ENCODE data around the gene CAMKK1. TPM values are rescaled to one million over a fixed set of nuclear protein-coding genes. Genes with fewer than 3 reads are reported as not detected.

CAMKK1 gene
- total RNA-seq, 1 donor from 2014 or later: 5.2 TPM

GRCh38 chr17:3827124-3827773 lies 65.6 kb downstream of the CAMKK1 start:
- intact Hi-C loops (cut with DNase I): no loop called here
- no peak for DNase-seq (ENCODE audit: low spot score)

DNA sequence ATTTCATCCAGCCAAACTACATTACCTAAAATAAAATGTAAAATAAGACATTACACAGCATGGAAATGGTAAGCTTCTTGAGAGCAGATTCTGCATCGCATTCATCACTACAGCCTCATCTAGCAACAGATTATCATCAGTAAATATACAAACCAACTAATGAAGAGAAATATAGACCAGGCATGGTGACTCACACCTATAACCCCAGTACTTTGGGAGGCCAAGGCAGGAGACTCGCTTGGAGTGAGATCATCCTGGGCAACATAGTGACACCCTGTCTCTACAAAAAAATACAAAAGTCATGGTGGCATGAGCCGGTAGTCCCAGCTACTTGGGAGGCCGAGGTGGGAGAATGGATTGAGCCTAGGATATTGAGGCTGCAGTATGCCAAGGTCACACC lies 66.7 kb downstream of the CAMKK1 start:
- DNase-seq (ENCODE audit: low spot score): no peak
- intact Hi-C loops (cut with DNase I): no loop called here

- no peak for DNase-seq (ENCODE audit: low spot score)
- intact Hi-C loops (cut with DNase I): no loop called here
These were observed 71.8 kb downstream of the CAMKK1 start for GRCh38 chr17:3821101-3821500.

DNA sequence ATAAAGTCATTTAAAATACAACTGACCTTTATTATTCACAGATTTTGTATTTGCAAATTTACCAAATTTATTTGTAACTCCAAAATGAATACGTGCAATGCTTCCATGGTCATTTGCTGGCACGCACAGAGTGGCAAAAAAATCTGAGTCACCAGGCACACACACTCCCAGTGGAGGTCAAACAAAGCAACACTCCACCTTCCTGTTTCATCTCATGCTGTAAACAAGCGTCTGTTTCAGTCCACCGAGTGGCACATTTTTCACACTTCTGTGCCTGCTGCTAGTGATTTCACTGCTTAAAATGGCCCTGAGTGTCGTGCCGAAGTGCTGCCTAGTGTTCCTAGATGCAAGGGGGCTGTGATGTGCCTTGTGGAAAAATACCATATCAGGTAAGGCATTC lies 74.1 kb downstream of the CAMKK1 start:
- intact Hi-C loops (cut with DNase I): no loop called here
- no peak for DNase-seq (ENCODE audit: low spot score)

DNA sequence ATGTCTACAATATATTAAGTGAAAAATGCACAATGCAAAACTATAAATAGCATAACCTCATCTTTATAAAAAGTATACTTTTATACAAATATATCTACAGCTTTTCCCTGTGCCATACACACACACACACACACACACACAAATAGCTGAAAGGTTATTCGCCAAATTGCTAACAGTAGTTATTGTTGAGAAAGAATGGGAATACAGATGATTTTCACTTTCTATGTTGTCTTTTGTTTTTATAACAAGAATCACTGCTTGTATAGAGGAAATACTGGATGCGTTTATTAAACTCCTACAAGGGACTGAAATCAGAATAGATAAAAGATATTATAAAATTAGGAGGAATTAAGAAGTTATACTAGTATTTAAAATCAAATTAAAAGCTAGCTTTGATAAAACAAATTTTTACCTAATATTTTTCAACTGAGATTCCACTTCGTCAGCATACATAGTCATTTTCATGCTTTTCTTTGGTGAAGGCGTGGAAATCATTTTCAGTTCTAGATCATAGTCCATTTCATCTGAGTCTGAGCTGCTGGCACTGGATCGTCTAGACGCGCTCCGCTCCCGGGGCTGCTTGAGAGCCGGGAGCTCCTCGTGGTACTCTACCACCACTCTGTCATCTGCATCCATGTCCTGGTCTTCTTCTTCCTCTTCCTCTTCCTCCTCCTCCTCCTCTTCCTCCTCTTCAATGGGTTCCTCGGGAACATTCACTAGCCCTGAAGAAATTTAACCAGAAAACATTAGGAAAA lies 74.8 kb downstream of the CAMKK1 start:
- DNase-seq (ENCODE audit: low spot score): no peak
- intact Hi-C loops (cut with DNase I): no loop called here

GRCh38 chr17:3815925-3816324 lies 76.9 kb downstream of the CAMKK1 start:
- intact Hi-C loops (cut with DNase I): no loop called here
- DNase-seq (ENCODE audit: low spot score): no peak

DNA sequence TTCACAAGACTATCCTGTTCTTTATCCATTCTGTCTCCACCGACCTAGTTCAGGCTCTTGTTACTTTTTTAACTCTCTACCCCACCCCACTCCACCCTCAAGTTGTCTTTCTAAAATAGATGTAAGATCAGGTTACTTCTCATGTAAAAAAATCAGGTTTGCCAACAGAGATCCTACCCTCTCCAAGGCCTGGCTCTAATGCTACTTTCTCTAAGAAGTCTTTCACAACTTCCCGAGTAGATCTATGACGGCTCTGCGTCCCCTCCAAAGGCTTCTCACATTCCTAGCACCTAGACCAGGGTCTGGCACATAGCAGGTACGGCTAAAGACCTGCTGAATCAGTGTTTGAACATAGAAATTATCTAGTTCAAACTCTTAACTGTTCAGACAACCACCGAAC lies 77.7 kb downstream of the CAMKK1 start:
- no peak for DNase-seq (ENCODE audit: low spot score)
- intact Hi-C loops (cut with DNase I): no loop called here

DNA sequence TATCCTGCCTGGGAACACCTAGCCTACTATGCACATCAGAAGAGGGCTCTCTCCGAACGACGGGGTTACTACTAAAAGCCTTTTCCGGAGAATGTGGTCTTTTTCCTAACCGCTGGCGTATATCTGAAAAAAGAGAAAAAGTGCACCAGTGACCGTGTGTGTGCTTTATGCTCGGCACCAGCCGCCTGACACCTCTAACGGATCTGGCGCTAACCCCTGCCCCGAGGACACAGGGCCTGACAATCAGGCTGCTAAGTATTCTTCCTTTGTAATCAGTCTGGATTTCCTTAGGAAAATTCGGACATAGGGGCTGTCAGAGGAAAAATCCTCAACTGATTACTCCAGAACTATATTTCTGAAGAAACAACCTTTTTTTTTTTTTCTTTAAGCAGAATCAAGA lies 78.5 kb downstream of the CAMKK1 start:
- DNase-seq (ENCODE audit: low spot score): no peak
- intact Hi-C loops (cut with DNase I): no loop called here

- DNase-seq (ENCODE audit: low spot score): no peak
- intact Hi-C loops (cut with DNase I): no loop called here
These were observed 79.7 kb downstream of the CAMKK1 start for GRCh38 chr17:3813171-3813570.

DNA sequence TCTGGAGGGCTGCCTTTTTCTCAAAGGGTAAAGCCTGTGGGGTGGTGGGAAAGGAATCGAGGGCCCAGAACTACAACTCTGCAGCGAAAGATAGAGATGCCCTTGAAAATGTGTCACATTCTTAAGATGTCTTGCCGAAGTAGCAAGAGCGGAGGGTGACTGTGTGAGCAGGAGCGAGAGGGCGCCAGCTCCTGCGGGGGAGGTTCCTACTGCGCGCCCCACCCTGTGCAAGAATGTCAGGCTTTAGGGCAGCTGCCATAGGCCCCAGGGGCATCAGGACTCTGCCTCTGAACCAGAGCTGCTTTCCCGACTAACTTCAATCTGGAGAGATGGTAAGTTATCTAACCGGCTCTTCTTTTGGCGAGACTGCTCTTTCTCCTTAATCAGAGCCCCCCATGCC lies 80.1 kb downstream of the CAMKK1 start:
- DNase-seq (ENCODE audit: low spot score): no peak
- intact Hi-C loops (cut with DNase I): no loop called here

DNA sequence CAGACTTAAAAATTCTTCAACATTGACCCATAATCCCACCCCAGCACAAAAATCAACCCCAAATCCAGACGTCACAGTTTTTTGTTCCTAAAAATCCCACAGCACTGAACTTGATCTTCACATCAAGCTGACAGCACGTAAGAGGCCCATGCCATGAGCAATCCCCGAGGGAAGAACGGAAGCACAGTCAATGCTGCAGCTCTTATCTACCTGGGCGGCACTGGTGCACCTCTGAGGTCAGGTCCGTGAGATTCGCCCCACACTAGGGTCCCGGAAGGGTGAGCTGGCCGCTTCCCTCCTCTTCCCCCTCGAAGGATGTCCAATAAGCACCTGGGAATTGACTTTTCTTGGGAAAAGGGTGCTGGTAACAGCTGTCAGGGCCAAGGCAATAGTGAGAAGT lies 80.6 kb downstream of the CAMKK1 start:
- DNase-seq (ENCODE audit: low spot score): no peak
- intact Hi-C loops (cut with DNase I): no loop called here

Other genes with a start within 250 kb of the CAMKK1 start
- 158 TPM for gene TAX1BP3, start 224.5 kb downstream of the CAMKK1 start, total RNA-seq
- 54.0 TPM for gene EMC6, start 224.2 kb downstream of the CAMKK1 start, total RNA-seq
- 37.9 TPM for gene P2RX5, start 196.9 kb downstream of the CAMKK1 start, total RNA-seq
- gene HASPIN, start 169.2 kb downstream of the CAMKK1 start, total RNA-seq: 0.30 TPM
- gene ITGAE, start 91.9 kb downstream of the CAMKK1 start, total RNA-seq: 20.3 TPM
- 32.8 TPM for gene NCBP3, start 46.8 kb downstream of the CAMKK1 start, total RNA-seq
- gene P2RX1, start 23.4 kb upstream of the CAMKK1 start, total RNA-seq: 5.1 TPM
- gene ATP2A3, start 71.4 kb upstream of the CAMKK1 start, total RNA-seq: 8.9 TPM
- 36.9 TPM for gene ZZEF1, start 250.0 kb upstream of the CAMKK1 start, total RNA-seq